ENCODE measurements around the gene PIR. TPM values are rescaled to one million over a fixed set of nuclear protein-coding genes. Genes with fewer than 3 reads are reported as not detected.

Gene PIR
- total RNA-seq, 2 donors from 2014 or later, result 3.9 to 5.3 TPM

- no peak for DNase-seq
- TF ChIP-seq CTCF (IDR thresholded peaks at IDR 0.05) (no peak), POLR2A (IDR thresholded peaks at IDR 0.05) (no peak)
- ATAC-seq, result no peak
- Histone ChIP-seq H3K9me3 (no peaks in the 10 kb centered on the region), H3K4me3 (no peak overlapping the region), H3K36me3 (replicated peaks in 1 of 2; ENCODE audit: insufficient read depth in 1 of 2, low read depth in 2 of 2) (no peaks in the 10 kb centered on the region), H3K27me3 (no peaks in the 10 kb centered on the region), H3K4me1 (no peaks in the 10 kb centered on the region), H3K27ac (no peak overlapping the region)
- intact Hi-C loops (cut with DNase I), result no loop called here
Observed at GRCh38 chrX:15524417-15524816, 31.3 kb upstream of the PIR start.

- TF ChIP-seq POLR2A (IDR thresholded peaks at IDR 0.05) (no peak), CTCF (IDR thresholded peaks at IDR 0.05) (no peak)
- Histone ChIP-seq H3K27me3 (no peaks in the 10 kb centered on the region), H3K4me1 (no peaks in the 10 kb centered on the region), H3K27ac (no peak overlapping the region), H3K36me3 (replicated peaks in 1 of 2; ENCODE audit: insufficient read depth in 1 of 2, low read depth in 2 of 2) (no peaks in the 10 kb centered on the region), H3K9me3 (no peaks in the 10 kb centered on the region), H3K4me3 (no peak overlapping the region)
- ATAC-seq (no peak), DNase-seq (no peak)
- intact Hi-C loops (cut with DNase I), result no loop called here
Observed at GRCh38 chrX:15523088-15523487, 30.0 kb upstream of the PIR start.

- no peak overlapping the region for H3K27ac ChIP-seq
- H3K4me3 ChIP-seq, result no peak overlapping the region
- no peaks in the 10 kb centered on the region for H3K9me3 ChIP-seq
- DNase-seq (no peak), ATAC-seq (no peak)
- intact Hi-C loops (cut with DNase I), result no loop called here
- WGBS, 2 donors, result 50 to 66% methylated on average over 3 of the region's 3 CpGs
- H3K4me1 ChIP-seq, result no peaks in the 10 kb centered on the region
- no peaks in the 10 kb centered on the region for H3K36me3 ChIP-seq (replicated peaks in 1 of 2; ENCODE audit: insufficient read depth in 1 of 2, low read depth in 2 of 2)
- H3K27me3 ChIP-seq, result no peaks in the 10 kb centered on the region
- TF ChIP-seq POLR2A (IDR thresholded peaks at IDR 0.05) (no peak), CTCF (IDR thresholded peaks at IDR 0.05) (no peak)
Observed at GRCh38 chrX:15522464-15522863, 29.3 kb upstream of the PIR start.

GRCh38 chrX:15515931-15516330, 22.8 kb upstream of the PIR start:
- 28 to 36% methylated on average over 5 to 6 of the region's 6 CpGs for WGBS, 2 donors
- no peak for DNase-seq
- Histone ChIP-seq H3K4me1 (no peaks in the 10 kb centered on the region), H3K9me3 (no peaks in the 10 kb centered on the region), H3K27me3 (no peaks in the 10 kb centered on the region), H3K4me3 (no peak overlapping the region), H3K27ac (no peak overlapping the region), H3K36me3 (replicated peaks in 1 of 2; ENCODE audit: insufficient read depth in 1 of 2, low read depth in 2 of 2) (no peaks in the 10 kb centered on the region)
- no peak for ATAC-seq
- no peak for TF ChIP-seq POLR2A (IDR thresholded peaks at IDR 0.05)
- TF ChIP-seq CTCF (IDR thresholded peaks at IDR 0.05), result no peak
- intact Hi-C loops (cut with DNase I), result no loop called here

GRCh38 chrX:15514279-15514678, 21.1 kb upstream of the PIR start:
- Histone ChIP-seq H3K27ac (no peak overlapping the region), H3K4me1 (no peaks in the 10 kb centered on the region), H3K36me3 (replicated peaks in 1 of 2; ENCODE audit: insufficient read depth in 1 of 2, low read depth in 2 of 2) (no peaks in the 10 kb centered on the region), H3K9me3 (no peaks in the 10 kb centered on the region), H3K27me3 (no peaks in the 10 kb centered on the region), H3K4me3 (no peak overlapping the region)
- TF ChIP-seq CTCF (IDR thresholded peaks at IDR 0.05) (no peak), POLR2A (IDR thresholded peaks at IDR 0.05) (no peak)
- WGBS, 2 donors, result 71 to 87% methylated on average over 1 of the region's 1 CpG
- ATAC-seq (no peak), DNase-seq (no peak)
- intact Hi-C loops (cut with DNase I), result no loop called here
